Neural progenitor cell (in vitro differentiated cells): Measurements from ENCODE around the gene RPS26. TPM values are rescaled to one million over a fixed set of nuclear protein-coding genes. Genes with fewer than 3 reads are reported as not detected.

ENCODE experiments used
- DNase-seq: peaks from one replicate; pipeline ENCODE4 v3.0.0-alpha.2; 2016; ENCODE audit warnings: low spot score
- H2AFZ ChIP-seq: fragments of 200-600 bp; sonication (generic); replicated peaks from 2 replicates; pipeline ENCODE4 v1.6.1; 2016; ENCODE audit warnings: antibody characterized with exemption
- H3F3A ChIP-seq: fragments of 200-600 bp; sonication (generic); 2 replicates; pipeline ENCODE4 v1.6.1; 2016; ENCODE audit warnings: antibody characterized with exemption, low read depth
- H3K27ac ChIP-seq: fragments of 200-600 bp; sonication (generic); 2 replicates; pipeline ENCODE4 v1.5.1; 2016; ENCODE audit warnings: mild to moderate bottlenecking
- H3K27me3 ChIP-seq: fragments of 200-600 bp; sonication (generic); 2 replicates; pipeline ENCODE4 v1.6.1; 2016; ENCODE audit warnings: mild to moderate bottlenecking, moderate library complexity
- H3K36me3 ChIP-seq: fragments of 200-600 bp; sonication (generic); 2 replicates; pipeline ENCODE4 v1.5.1; 2016
- H3K4me1 ChIP-seq: fragments of 200-600 bp; sonication (generic); 2 replicates; pipeline ENCODE4 v1.6.1; 2016; ENCODE audit warnings: mixed run types
- H3K4me2 ChIP-seq: fragments of 200-600 bp; sonication (generic); 2 replicates; pipeline ENCODE4 v1.6.1; 2016
- H3K4me3 ChIP-seq: fragments of 200-600 bp; sonication (generic); 2 replicates; pipeline ENCODE4 v1.5.1; 2016
- H3K79me2 ChIP-seq: fragments of 200-600 bp; sonication (generic); 2 replicates; pipeline ENCODE4 v1.6.1; 2016; ENCODE audit warnings: low read depth
- H3K9ac ChIP-seq: fragments of 200-600 bp; sonication (generic); 2 replicates; pipeline ENCODE4 v1.6.1; 2016
- H3K9me3 ChIP-seq: fragments of 200-600 bp; sonication (generic); 2 replicates; pipeline ENCODE4 v1.5.1; 2016; ENCODE audit warnings: low read depth
- H4K20me1 ChIP-seq: fragments of 200-600 bp; sonication (generic); 2 replicates; pipeline ENCODE4 v1.6.1; 2016; ENCODE audit warnings: low read depth
- H3K27ac Mint-ChIP-seq: 3 replicates; pipeline ENCODE4 v1.8.0; 2021; ENCODE audit warnings: mixed read lengths
- H3K27me3 Mint-ChIP-seq: 2 replicates; pipeline ENCODE4 v1.8.0; 2022; ENCODE audit warnings: low read depth, mild to moderate bottlenecking, inconsistent platforms, moderate library complexity, mixed read lengths; ENCODE audit not compliant: insufficient read depth
- H3K36me3 Mint-ChIP-seq: 3 replicates; pipeline ENCODE4 v1.8.0; 2021; ENCODE audit warnings: mixed read lengths
- H3K4me1 Mint-ChIP-seq: 3 replicates; pipeline ENCODE4 v1.8.0; 2021; ENCODE audit warnings: mixed read lengths
- H3K4me3 Mint-ChIP-seq: 3 replicates; pipeline ENCODE4 v1.8.0; 2021; ENCODE audit warnings: mild to moderate bottlenecking, moderate library complexity, mixed read lengths
- H3K9me3 Mint-ChIP-seq: 3 replicates; pipeline ENCODE4 v1.8.0; 2020; ENCODE audit warnings: mixed read lengths
- EZH2 ChIP-seq: fragments of 200-600 bp; sonication (generic); IDR thresholded peaks from 2 replicates; pipeline ENCODE4 v1.6.1; 2017; ENCODE audit warnings: antibody characterized with exemption, mild to moderate bottlenecking, moderate library complexity
- EZH2phosphoT487 ChIP-seq: fragments of 200-600 bp; sonication (generic); IDR thresholded peaks from 2 replicates; pipeline ENCODE4 v1.6.1; 2017; ENCODE audit warnings: antibody characterized with exemption
- total RNA-seq: library from RNA; depleted of rRNA; stranded (reverse); fragments of >200 nt; gene quantifications from 2 replicates; pipeline ENCODE4 v1.2.3, GENCODE V29; 2015; ENCODE audit warnings: low replicate concordance
- TF ChIP-seq, protein P1 (sequence below): fragments of 200-600 bp; sonication (generic); IDR thresholded peaks from 2 replicates; pipeline ENCODE4 v1.5.1; 2017; ENCODE audit warnings: antibody characterized with exemption, mild to moderate bottlenecking

The RPS26 gene
- total RNA-seq, 1 donor from 2014 or later, result 721 TPM

DNA sequence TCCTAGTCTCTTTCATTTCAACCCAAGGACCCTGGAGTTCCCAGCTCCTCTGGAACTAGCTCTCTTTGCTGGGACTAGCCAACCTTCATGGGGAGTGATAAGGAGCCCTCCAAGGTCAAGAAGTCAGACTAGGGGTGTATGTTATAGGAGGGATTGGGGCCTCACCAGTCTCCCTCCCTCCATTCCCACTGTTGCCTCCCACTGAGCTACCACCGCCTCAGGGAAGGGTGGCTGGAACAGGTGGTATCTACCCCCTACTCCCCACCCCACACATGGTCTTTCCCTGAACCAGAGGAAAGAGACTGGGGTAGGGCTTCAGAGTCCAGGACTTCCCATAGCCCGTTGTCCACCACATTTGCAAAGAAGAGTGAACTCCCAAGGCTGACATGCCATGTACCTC is 40.7 kb downstream of the RPS26 start:
- Mint-ChIP-seq H3K4me1 (peaks cover 8% of the 10 kb centered on the region), H3K27ac (no peak overlapping the region), H3K4me3 (no peak overlapping the region), H3K27me3 (peaks cover 22% of the 10 kb centered on the region), H3K9me3 (peaks cover 3% of the 10 kb centered on the region), H3K36me3 (no peaks in the 10 kb centered on the region)
- H3F3A ChIP-seq, result peaks cover 27% of the 10 kb centered on the region
- peaks cover 25% of the 10 kb centered on the region for H3K27me3 ChIP-seq
- no peak overlapping the region for H3K9ac ChIP-seq
- H2AFZ ChIP-seq, result no peak overlapping the region
- H3K27ac ChIP-seq, result no peak overlapping the region
- no peak overlapping the region for H3K4me2 ChIP-seq
- no peak for DNase-seq
- no peaks in the 10 kb centered on the region for H4K20me1 ChIP-seq
- H3K9me3 ChIP-seq, result no peaks in the 10 kb centered on the region
- H3K36me3 ChIP-seq, result no peaks in the 10 kb centered on the region
- peaks cover 16% of the 10 kb centered on the region for H3K4me1 ChIP-seq
- TF ChIP-seq EZH2, result no peak
- TF ChIP-seq, protein P1, sequence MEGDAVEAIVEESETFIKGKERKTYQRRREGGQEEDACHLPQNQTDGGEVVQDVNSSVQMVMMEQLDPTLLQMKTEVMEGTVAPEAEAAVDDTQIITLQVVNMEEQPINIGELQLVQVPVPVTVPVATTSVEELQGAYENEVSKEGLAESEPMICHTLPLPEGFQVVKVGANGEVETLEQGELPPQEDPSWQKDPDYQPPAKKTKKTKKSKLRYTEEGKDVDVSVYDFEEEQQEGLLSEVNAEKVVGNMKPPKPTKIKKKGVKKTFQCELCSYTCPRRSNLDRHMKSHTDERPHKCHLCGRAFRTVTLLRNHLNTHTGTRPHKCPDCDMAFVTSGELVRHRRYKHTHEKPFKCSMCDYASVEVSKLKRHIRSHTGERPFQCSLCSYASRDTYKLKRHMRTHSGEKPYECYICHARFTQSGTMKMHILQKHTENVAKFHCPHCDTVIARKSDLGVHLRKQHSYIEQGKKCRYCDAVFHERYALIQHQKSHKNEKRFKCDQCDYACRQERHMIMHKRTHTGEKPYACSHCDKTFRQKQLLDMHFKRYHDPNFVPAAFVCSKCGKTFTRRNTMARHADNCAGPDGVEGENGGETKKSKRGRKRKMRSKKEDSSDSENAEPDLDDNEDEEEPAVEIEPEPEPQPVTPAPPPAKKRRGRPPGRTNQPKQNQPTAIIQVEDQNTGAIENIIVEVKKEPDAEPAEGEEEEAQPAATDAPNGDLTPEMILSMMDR, result no peak
- no peaks in the 10 kb centered on the region for H3K79me2 ChIP-seq
- no peak overlapping the region for H3K4me3 ChIP-seq

DNA sequence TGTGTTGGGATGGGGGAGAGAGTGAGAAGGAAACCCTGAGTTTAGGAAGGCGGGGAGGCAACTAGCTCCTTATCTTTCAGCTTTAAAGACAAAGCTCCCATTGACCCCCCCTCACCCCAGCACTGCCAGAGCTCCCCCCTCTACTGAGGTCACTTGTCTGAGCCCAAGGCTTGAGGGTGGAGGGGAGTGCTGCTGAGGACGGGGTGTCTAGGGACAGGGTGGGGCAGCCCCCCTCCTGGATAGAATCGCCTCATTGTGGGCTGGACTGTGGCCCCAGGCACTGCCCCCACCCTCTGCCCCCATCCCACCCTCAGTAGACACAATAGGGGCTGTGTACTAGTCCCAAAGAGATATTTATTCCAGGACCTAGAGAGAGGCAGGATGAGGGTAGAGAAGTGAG is 41.2 kb downstream of the RPS26 start:
- Histone ChIP-seq H3K27ac (no peak overlapping the region), H4K20me1 (no peaks in the 10 kb centered on the region), H3K27me3 (peaks cover 25% of the 10 kb centered on the region), H3K79me2 (no peaks in the 10 kb centered on the region), H3K4me2 (no peak overlapping the region), H2AFZ (no peak overlapping the region), H3K4me1 (peaks cover 16% of the 10 kb centered on the region), H3K9ac (no peak overlapping the region), H3K36me3 (no peaks in the 10 kb centered on the region), H3F3A (peaks cover 26% of the 10 kb centered on the region), H3K9me3 (no peaks in the 10 kb centered on the region), H3K4me3 (no peak overlapping the region)
- H3K9me3 Mint-ChIP-seq, result peaks cover 3% of the 10 kb centered on the region
- no peaks in the 10 kb centered on the region for H3K36me3 Mint-ChIP-seq
- no peak for TF ChIP-seq EZH2
- TF ChIP-seq EZH2phosphoT487, result no peak
- TF ChIP-seq, protein P1, result no peak
- H3K27ac Mint-ChIP-seq, result no peak overlapping the region
- peaks cover 8% of the 10 kb centered on the region for H3K4me1 Mint-ChIP-seq
- no peak overlapping the region for H3K4me3 Mint-ChIP-seq
- peaks cover 24% of the 10 kb centered on the region for H3K27me3 Mint-ChIP-seq
- no peak for DNase-seq

DNA sequence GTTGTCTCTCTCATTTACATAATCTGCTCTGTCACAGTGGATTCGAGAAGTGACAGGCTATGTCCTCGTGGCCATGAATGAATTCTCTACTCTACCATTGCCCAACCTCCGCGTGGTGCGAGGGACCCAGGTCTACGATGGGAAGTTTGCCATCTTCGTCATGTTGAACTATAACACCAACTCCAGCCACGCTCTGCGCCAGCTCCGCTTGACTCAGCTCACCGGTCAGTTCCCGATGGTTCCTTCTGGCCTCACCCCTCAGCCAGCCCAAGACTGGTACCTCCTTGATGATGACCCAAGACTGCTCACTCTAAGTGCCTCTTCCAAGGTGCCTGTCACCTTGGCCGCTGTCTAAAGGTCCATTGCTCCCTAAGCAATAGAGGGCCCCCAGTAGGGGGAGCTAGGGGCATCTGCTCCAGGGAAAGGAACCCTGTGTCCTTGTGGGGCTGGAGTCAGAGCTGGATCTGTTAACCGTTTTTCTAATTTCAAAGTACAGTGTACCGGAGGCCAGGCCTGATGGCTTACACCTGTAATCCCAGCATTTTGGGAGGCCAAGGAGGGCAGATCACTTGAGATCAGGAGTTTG is 43.3 kb downstream of the RPS26 start:
- Histone ChIP-seq H3K4me2 (no peak overlapping the region), H3K36me3 (no peaks in the 10 kb centered on the region), H4K20me1 (no peaks in the 10 kb centered on the region), H2AFZ (no peak overlapping the region), H3K4me1 (peaks cover 15% of the 10 kb centered on the region), H3K4me3 (no peak overlapping the region), H3K9ac (no peak overlapping the region), H3F3A (peaks cover 6% of the 10 kb centered on the region), H3K79me2 (no peaks in the 10 kb centered on the region), H3K9me3 (no peaks in the 10 kb centered on the region), H3K27ac (no peak overlapping the region), H3K27me3 (peaks cover 18% of the 10 kb centered on the region)
- H3K9me3 Mint-ChIP-seq, result no peaks in the 10 kb centered on the region
- no peak overlapping the region for H3K27ac Mint-ChIP-seq
- H3K4me1 Mint-ChIP-seq, result peaks cover 2% of the 10 kb centered on the region
- no peaks in the 10 kb centered on the region for H3K36me3 Mint-ChIP-seq
- H3K27me3 Mint-ChIP-seq, result peaks cover 15% of the 10 kb centered on the region
- no peak overlapping the region for H3K4me3 Mint-ChIP-seq
- DNase-seq, result peak; percentile 61
- TF ChIP-seq EZH2, result no peak
- TF ChIP-seq, protein P1, result peak; percentile 66
- TF ChIP-seq EZH2phosphoT487, result no peak
